GM18526 (cell line): ENCODE measurements around the gene MRPL3.

Source experiments
- POLR2A ChIP-seq: IDR thresholded peaks from 3 replicates; pipeline ENCODE4 v1.6.1; 2011; ENCODE audit not compliant: insufficient read length; ENCODE audit errors: extremely low read depth

The MRPL3 gene

GRCh38 chr3:131502530-131503319 lies at the start of gene MRPL3:
Gene MRPL3 (minus strand): TSS chr3:131502971. CDS start chr3:131502821, 150 bp downstream.
- peak; percentile 75 for TF ChIP-seq POLR2A

DNA sequence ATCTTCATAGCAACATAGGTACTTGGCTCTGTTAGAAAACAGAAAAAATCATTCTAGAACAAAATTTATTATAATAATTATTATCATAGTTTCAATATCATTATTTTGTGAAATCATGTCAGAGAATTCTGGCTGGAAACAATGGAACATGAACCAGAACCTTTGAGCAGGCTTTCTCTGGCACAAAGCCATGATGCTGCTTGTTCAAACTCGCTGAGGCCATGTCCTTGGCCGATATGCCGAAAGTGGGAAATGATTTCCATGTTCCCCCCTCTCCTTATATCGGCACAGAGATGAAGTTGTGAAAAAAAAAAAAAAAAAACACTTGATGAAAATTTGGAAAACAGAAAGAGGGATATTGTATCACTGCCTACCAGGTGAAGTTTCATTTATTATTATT lies 49.0 kb upstream of the MRPL3 start:
- TF ChIP-seq POLR2A: no peak

DNA sequence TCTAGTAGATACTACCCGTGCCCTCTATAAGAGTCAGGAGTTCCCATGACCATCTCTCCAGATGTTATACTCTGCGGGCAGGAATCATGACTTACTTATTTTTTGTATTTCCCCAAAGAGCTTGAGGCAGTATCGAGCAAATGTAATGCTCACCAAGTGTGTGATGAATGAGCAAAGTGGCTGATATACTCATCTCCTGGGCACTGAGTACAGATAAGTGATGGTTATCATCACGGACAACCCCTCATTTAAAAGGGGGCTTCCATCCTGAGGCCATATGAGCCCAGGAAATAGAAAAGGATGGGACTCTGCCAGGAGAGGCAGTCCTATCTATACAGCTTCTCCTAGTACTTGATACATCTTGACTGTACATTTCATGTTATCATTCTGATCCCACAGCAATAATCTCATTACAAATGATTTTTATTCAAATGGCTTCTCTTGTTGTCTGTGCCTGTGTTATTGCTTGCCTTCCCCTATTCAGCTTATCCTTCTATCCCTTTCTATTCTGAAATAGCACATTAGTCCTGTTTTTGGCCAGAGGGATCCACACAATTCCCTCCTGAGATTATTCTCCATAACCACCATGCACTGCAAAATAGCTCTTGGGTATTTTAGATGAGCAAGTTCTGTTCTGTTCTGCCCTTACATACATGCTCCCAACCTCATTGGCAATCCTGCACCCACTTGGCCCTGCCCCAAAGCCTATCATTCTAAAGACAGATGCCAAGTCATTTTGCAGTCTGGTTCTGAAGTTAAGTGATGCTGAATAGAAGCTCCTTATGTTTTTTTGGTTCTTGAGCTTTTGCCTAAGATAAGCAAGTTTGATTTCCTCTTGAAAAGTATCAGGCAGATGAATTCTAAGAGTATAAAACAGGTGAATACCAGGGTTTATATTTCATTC lies 48.0 kb upstream of the MRPL3 start:
- no peak for TF ChIP-seq POLR2A

DNA sequence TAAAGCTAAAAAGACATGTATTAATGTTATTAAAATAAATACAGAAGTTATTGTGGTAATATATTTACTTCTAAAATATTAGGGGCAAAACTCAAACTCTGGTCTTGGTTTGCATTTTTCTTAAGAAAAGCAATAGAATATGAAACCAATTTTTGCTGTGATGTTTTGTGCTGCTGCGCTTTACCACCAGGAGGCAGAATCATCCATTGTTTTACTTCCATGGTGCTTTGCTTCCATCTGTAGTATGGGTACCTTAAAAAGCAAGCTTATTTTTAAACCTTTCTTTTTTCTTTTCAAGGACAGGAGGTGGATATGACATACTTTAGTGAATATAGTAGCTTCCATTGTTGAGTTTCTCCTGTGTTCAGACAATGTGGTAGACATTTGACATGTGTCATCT lies 46.6 kb upstream of the MRPL3 start:
- no peak for TF ChIP-seq POLR2A

DNA sequence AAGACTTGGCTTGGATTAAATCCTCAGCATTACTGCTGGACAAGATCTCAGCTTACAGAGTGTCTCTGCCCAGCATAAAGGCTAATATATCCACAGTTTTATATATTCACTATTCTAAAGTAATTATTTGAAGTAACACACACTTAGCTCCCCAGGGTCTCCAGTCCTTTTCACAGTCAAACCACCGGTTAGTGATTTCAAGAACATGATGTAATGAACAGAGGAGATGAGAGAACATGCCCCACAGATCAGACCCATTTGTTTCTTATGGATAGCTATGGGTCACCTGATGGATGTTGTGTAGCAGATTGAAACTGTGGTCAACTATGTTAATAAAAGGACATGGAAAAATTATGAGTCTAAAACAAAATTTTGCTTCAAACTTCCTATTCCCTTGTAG lies 44.8 kb upstream of the MRPL3 start:
- no peak for TF ChIP-seq POLR2A

GRCh38 chr3:131546441-131546840 lies 43.7 kb upstream of the MRPL3 start:
- TF ChIP-seq POLR2A: no peak

DNA sequence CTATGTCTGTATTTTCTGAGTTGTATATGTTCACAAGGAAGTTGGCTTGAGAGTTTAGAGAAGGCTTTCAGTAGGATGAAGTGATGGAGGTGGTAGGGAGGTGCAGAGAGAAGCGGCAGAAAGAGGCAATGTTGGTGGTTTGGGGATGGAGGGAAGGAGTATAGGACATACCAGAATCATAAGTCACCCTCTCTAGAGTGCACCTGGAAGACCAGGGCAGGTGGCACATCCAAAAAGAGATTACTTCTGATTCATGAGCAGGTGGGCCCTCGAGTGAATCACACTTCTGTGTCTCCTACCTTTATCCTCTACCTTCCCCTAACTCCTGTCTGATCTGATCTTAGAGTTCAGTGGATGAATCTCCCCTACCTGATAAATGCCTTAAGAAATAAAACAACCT lies 41.8 kb upstream of the MRPL3 start:
- TF ChIP-seq POLR2A: no peak

- no peak for TF ChIP-seq POLR2A
Observed at GRCh38 chr3:131543714-131544113, 40.9 kb upstream of the MRPL3 start.

GRCh38 chr3:131541288-131541687 lies 38.5 kb upstream of the MRPL3 start:
- TF ChIP-seq POLR2A: no peak

- TF ChIP-seq POLR2A: no peak
Observed at GRCh38 chr3:131540821-131541220, 38.0 kb upstream of the MRPL3 start.

- no peak for TF ChIP-seq POLR2A
Observed at GRCh38 chr3:131540143-131540542, 37.4 kb upstream of the MRPL3 start.

- no peak for TF ChIP-seq POLR2A
Observed at GRCh38 chr3:131538968-131539367, 36.2 kb upstream of the MRPL3 start.

DNA sequence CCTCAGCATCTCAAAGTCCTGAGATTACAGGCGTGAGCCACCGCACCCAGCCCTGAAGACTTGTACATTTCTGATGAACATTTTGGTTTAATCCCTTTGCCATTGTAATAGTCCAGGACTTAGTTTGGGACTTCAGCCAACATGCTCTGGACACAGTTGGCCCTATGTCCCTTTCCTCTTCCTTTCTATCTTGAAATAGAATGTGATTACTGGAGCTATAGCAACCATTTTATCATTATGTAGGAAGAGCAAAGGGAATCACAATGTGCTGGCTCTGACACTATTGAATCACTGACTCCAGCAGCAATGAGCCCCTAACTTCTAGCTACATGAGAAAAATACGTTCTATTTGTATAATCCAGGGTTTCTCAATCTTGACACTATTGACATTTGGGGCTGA lies 34.8 kb upstream of the MRPL3 start:
- TF ChIP-seq POLR2A: no peak

GRCh38 chr3:131535596-131535995 lies 32.8 kb upstream of the MRPL3 start:
- no peak for TF ChIP-seq POLR2A

GRCh38 chr3:131535131-131535530 lies 32.4 kb upstream of the MRPL3 start:
- TF ChIP-seq POLR2A: no peak

DNA sequence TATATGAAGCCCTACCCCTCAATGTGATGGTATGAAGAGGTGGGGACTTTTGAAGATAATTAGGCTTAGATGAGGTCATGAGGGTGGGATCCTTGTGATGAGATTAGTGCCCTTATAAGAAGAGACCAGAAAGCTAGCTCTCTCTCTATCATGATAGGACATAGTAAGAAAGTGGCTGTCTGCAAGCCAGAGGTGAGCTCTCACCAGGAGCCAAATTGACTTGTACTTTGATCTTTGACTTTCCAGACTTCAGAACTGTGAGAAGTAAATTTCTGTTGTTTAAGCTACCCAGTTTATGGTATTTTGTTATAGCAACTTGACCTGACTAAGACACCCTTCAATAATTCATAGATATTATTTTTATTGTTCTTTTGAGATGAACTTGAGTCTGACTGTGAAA lies 29.9 kb upstream of the MRPL3 start:
- TF ChIP-seq POLR2A: no peak

DNA sequence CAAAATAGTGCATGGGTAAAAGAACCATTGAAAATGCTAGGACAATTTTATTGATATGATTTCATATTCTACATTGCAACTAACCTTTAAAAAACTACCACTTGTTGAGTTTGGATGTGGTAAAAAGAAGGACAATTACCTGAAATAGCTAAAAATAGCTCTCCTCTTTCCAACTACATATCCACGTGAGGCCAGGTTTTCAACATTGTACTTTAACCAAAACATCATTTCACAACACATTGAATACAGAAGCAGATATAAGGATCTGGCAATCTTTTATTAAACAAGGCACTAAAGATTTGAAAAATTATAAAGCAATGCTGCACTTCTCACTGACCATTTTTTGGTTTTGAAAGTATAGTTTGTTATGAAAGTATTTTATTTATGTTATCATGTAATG lies 28.1 kb upstream of the MRPL3 start:
- no peak for TF ChIP-seq POLR2A

- TF ChIP-seq POLR2A: no peak
Observed at GRCh38 chr3:131530388-131530787, 27.6 kb upstream of the MRPL3 start.
